ENCODE measurements around the gene PITPNM3.

PITPNM3 gene

GRCh38 chr17:6452471-6453266 lies 103.7 kb downstream of the PITPNM3 start:
- Histone ChIP-seq H3K27ac (ENCODE audit: low read length) (no peak overlapping the region), H3K4me1 (ENCODE audit: control insufficient read depth, low read depth, low read length) (peaks cover 36% of the 10 kb centered on the region), H3K9ac (ENCODE audit: low read length) (no peak overlapping the region), H3K4me3 (ENCODE audit: low read length) (no peak overlapping the region), H3K36me3 (ENCODE audit: control insufficient read depth, low read depth, low read length) (peaks cover 31% of the 10 kb centered on the region), H3K27me3 (ENCODE audit: control insufficient read depth, insufficient read depth, low read length) (no peaks in the 10 kb centered on the region), H3K9me3 (ENCODE audit: control insufficient read depth, low read depth, low read length) (no peaks in the 10 kb centered on the region)

GRCh38 chr17:6450926-6451832 lies 105.2 kb downstream of the PITPNM3 start:
- H3K36me3 ChIP-seq (ENCODE audit: control insufficient read depth, low read depth, low read length) = peaks cover 45% of the 10 kb centered on the region
- H3K9me3 ChIP-seq (ENCODE audit: control insufficient read depth, low read depth, low read length) = no peaks in the 10 kb centered on the region
- no peaks in the 10 kb centered on the region for H3K27me3 ChIP-seq (ENCODE audit: control insufficient read depth, insufficient read depth, low read length)
- H3K4me3 ChIP-seq (ENCODE audit: low read length) = no peak overlapping the region
- H3K9ac ChIP-seq (ENCODE audit: low read length) = no peak overlapping the region
- no peak overlapping the region for H3K27ac ChIP-seq (ENCODE audit: low read length)
- H3K4me1 ChIP-seq (ENCODE audit: control insufficient read depth, low read depth, low read length) = peaks cover 36% of the 10 kb centered on the region

DNA sequence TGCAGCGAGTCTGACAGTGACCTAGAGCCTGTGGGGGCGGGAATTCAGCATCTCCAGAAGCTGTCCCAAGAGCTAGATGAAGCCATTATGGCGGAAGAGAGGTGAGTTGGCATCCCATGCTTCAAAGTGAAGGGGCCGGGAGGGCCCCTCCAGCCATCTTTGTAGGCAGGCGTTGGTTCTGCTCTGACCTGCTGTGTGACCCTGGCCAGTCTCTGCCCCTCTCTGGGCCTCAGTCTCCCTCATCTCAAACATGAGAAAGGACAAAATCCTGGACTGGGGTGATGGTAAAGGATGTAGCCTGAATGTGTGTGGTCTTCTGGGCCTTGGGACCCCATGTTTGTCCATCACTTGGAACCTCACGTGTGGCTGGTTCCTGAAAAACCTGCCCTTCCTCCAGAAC lies 107.0 kb downstream of the PITPNM3 start:
- peaks cover 55% of the 10 kb centered on the region for H3K36me3 ChIP-seq (ENCODE audit: control insufficient read depth, low read depth, low read length)
- H3K9ac ChIP-seq (ENCODE audit: low read length) = no peak overlapping the region
- no peak overlapping the region for H3K27ac ChIP-seq (ENCODE audit: low read length)
- H3K9me3 ChIP-seq (ENCODE audit: control insufficient read depth, low read depth, low read length) = no peaks in the 10 kb centered on the region
- no peaks in the 10 kb centered on the region for H3K27me3 ChIP-seq (ENCODE audit: control insufficient read depth, insufficient read depth, low read length)
- peaks cover 41% of the 10 kb centered on the region for H3K4me1 ChIP-seq (ENCODE audit: control insufficient read depth, low read depth, low read length)
- no peak overlapping the region for H3K4me3 ChIP-seq (ENCODE audit: low read length)

GRCh38 chr17:6448473-6448872 lies 107.9 kb downstream of the PITPNM3 start:
- Histone ChIP-seq H3K9ac (ENCODE audit: low read length) (no peak overlapping the region), H3K9me3 (ENCODE audit: control insufficient read depth, low read depth, low read length) (no peaks in the 10 kb centered on the region), H3K4me3 (ENCODE audit: low read length) (no peak overlapping the region), H3K27me3 (ENCODE audit: control insufficient read depth, insufficient read depth, low read length) (no peaks in the 10 kb centered on the region), H3K4me1 (ENCODE audit: control insufficient read depth, low read depth, low read length) (peaks cover 33% of the 10 kb centered on the region), H3K36me3 (ENCODE audit: control insufficient read depth, low read depth, low read length) (peaks cover 55% of the 10 kb centered on the region), H3K27ac (ENCODE audit: low read length) (no peak overlapping the region)

- peaks cover 55% of the 10 kb centered on the region for H3K36me3 ChIP-seq (ENCODE audit: control insufficient read depth, low read depth, low read length)
- no peaks in the 10 kb centered on the region for H3K27me3 ChIP-seq (ENCODE audit: control insufficient read depth, insufficient read depth, low read length)
- H3K4me1 ChIP-seq (ENCODE audit: control insufficient read depth, low read depth, low read length) = peaks cover 22% of the 10 kb centered on the region
- no peak overlapping the region for H3K9ac ChIP-seq (ENCODE audit: low read length)
- no peak overlapping the region for H3K4me3 ChIP-seq (ENCODE audit: low read length)
- no peaks in the 10 kb centered on the region for H3K9me3 ChIP-seq (ENCODE audit: control insufficient read depth, low read depth, low read length)
- no peak overlapping the region for H3K27ac ChIP-seq (ENCODE audit: low read length)
Measured at GRCh38 chr17:6446516-6447100, 109.7 kb downstream of the PITPNM3 start.

GRCh38 chr17:6444571-6445335 lies 111.6 kb downstream of the PITPNM3 start:
- Histone ChIP-seq H3K27me3 (ENCODE audit: control insufficient read depth, insufficient read depth, low read length) (no peaks in the 10 kb centered on the region), H3K27ac (ENCODE audit: low read length) (peak overlapping the region; percentile 48), H3K9me3 (ENCODE audit: control insufficient read depth, low read depth, low read length) (no peaks in the 10 kb centered on the region), H3K36me3 (ENCODE audit: control insufficient read depth, low read depth, low read length) (peaks cover 44% of the 10 kb centered on the region), H3K4me3 (ENCODE audit: low read length) (peak overlapping the region; percentile 92), H3K4me1 (ENCODE audit: control insufficient read depth, low read depth, low read length) (peaks cover 28% of the 10 kb centered on the region), H3K9ac (ENCODE audit: low read length) (peak overlapping the region; percentile 88)

DNA sequence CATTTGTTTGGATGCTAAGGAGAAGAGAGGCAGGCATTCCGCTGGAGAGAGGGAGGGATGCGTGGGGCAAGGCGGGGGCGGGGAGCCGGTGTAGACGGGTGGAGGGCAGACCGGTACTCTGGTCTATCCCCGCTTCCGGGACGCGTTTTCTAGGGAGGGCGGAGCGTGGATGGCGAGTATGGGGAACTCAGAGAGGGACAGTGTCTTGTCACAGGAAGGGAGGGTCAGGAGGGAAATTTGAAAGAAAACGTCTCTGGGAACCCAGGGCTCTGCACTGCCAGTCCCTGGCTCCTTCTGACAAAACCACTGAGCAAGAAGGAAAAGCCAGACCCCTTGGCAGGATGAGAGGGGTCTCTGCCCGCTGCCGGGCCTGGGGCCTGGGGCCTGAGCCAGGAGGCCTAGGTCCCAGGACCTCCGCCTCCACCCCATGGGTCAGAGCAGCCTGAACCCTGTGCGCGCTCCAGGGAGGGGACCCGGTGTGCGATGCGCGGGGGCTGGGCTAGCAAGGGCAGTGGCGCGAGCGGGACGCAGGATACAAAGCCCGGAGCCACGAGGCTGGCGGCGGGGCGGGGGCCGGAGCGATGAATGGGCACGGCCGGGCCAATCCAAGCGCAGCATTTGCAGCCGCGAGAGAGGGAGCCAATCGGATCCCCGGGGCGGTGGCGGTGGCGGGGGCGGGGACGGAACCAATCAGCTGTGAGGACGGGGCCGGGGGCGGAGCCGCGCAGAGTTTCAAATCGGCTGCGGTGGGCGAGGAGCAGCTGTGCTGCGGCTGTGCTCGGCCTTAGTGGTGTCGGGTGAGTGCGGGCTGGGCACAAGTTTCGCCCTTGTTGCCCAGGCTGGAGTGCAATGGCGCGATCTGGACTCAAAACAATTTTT lies 112.4 kb downstream of the PITPNM3 start, which contains the start of gene PIMREG:
Gene PIMREG (plus strand): TSS at position 764 of the 879 bp plus-strand sequence. CDS start 656 bp downstream, outside the sequence.
- peak within 1 kb of the TSS; percentile 92 for H3K4me3 ChIP-seq (ENCODE audit: low read length)
- H3K27ac ChIP-seq (ENCODE audit: low read length) = peak within 1 kb of the TSS; percentile 88
- H3K9ac ChIP-seq (ENCODE audit: low read length) = peak within 1 kb of the TSS; percentile 88
- no peaks in the 10 kb centered on the region for H3K27me3 ChIP-seq (ENCODE audit: control insufficient read depth, insufficient read depth, low read length)
- no peaks in the 10 kb centered on the region for H3K9me3 ChIP-seq (ENCODE audit: control insufficient read depth, low read depth, low read length)
- peaks cover 36% of the 10 kb centered on the region for H3K36me3 ChIP-seq (ENCODE audit: control insufficient read depth, low read depth, low read length)
- peaks cover 31% of the 10 kb centered on the region for H3K4me1 ChIP-seq (ENCODE audit: control insufficient read depth, low read depth, low read length)

- no peak overlapping the region for H3K9ac ChIP-seq (ENCODE audit: low read length)
- H3K4me3 ChIP-seq (ENCODE audit: low read length) = no peak overlapping the region
- no peaks in the 10 kb centered on the region for H3K27me3 ChIP-seq (ENCODE audit: control insufficient read depth, insufficient read depth, low read length)
- H3K9me3 ChIP-seq (ENCODE audit: control insufficient read depth, low read depth, low read length) = no peaks in the 10 kb centered on the region
- H3K27ac ChIP-seq (ENCODE audit: low read length) = no peak overlapping the region
- H3K4me1 ChIP-seq (ENCODE audit: control insufficient read depth, low read depth, low read length) = peaks cover 35% of the 10 kb centered on the region
- H3K36me3 ChIP-seq (ENCODE audit: control insufficient read depth, low read depth, low read length) = peaks cover 25% of the 10 kb centered on the region
Measured at GRCh38 chr17:6442775-6443174, 113.6 kb downstream of the PITPNM3 start.

- no peaks in the 10 kb centered on the region for H3K27me3 ChIP-seq (ENCODE audit: control insufficient read depth, insufficient read depth, low read length)
- H3K27ac ChIP-seq (ENCODE audit: low read length) = no peak overlapping the region
- no peak overlapping the region for H3K9ac ChIP-seq (ENCODE audit: low read length)
- no peaks in the 10 kb centered on the region for H3K9me3 ChIP-seq (ENCODE audit: control insufficient read depth, low read depth, low read length)
- H3K4me1 ChIP-seq (ENCODE audit: control insufficient read depth, low read depth, low read length) = peaks cover 33% of the 10 kb centered on the region
- H3K36me3 ChIP-seq (ENCODE audit: control insufficient read depth, low read depth, low read length) = no peaks in the 10 kb centered on the region
- H3K4me3 ChIP-seq (ENCODE audit: low read length) = no peak overlapping the region
Measured at GRCh38 chr17:6439951-6440350, 116.4 kb downstream of the PITPNM3 start.

DNA sequence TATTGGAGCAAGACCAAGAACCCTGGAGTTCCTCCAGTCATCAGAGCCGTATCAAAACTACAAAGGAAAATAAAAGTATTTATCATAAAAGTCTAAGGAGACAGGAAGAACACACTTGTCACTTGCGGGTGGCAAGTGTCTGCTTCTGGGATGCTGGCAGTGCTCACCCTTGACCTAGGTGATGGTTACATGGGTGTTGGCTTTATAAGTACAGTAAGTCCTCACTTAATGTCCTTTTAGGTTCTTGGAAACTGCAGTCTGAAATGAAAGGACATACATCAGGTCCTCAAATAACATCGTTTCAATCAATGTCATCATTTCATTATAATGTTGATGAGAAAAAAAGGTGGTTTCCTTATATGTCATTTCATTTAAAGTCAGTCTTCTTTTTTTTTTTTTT lies 118.4 kb downstream of the PITPNM3 start:
- no peaks in the 10 kb centered on the region for H3K36me3 ChIP-seq (ENCODE audit: control insufficient read depth, low read depth, low read length)
- peaks cover 27% of the 10 kb centered on the region for H3K4me1 ChIP-seq (ENCODE audit: control insufficient read depth, low read depth, low read length)
- no peak overlapping the region for H3K27ac ChIP-seq (ENCODE audit: low read length)
- H3K9me3 ChIP-seq (ENCODE audit: control insufficient read depth, low read depth, low read length) = no peaks in the 10 kb centered on the region
- H3K4me3 ChIP-seq (ENCODE audit: low read length) = no peak overlapping the region
- no peak overlapping the region for H3K9ac ChIP-seq (ENCODE audit: low read length)
- H3K27me3 ChIP-seq (ENCODE audit: control insufficient read depth, insufficient read depth, low read length) = no peaks in the 10 kb centered on the region
